ENCODE measurements around the gene GPR137B.

GPR137B gene

GRCh38 chr1:236158719-236159118 lies 16.4 kb downstream of the GPR137B start:
- no peak for TF ChIP-seq GATA2 (IDR thresholded peaks at IDR 0.05; ENCODE audit: low read depth, low read length)
- no peak for TF ChIP-seq GATA3 (IDR thresholded peaks at IDR 0.05; ENCODE audit: low read depth, low read length)

DNA sequence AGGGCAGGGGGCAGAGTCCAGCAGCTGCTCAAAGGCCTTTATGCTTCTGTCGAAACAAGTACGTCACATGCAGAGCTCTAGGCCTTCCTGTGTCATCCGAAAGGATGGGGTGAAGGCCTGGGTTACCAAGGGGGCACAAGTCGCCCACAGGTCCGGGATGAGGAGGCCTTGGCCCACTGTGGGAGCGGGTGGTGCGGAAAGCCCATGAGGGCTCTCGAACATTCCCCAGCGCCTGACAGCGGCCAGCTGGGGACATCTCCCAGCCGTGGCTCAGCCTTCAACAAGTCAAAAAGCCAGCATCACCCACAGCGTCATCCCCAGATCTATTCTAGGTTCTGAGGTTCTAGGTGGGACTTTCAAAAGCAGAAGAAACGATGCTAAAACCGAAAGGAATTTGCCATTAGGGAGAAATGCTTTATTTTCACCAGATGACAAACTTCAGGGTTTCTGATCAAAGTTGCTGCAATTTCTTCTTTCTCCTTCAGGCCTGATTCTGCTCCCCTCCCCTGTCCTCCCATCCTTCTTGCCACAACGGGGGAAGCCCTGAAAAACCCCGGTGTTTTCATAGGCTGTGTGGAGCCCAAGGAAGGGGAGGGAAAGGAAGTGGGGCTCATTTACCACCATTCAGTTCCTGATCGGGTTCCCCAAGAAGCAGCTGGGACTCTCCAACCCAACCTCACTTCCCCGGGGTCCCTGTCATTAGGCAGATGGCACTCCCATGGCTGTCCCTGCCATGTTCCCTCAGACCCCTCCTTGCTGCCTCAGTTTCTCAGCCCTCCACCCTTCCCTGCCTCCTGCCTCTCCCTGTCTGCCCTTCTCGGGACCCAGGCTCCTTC lies 17.6 kb downstream of the GPR137B start:
- TF ChIP-seq GATA3 (IDR thresholded peaks at IDR 0.05; ENCODE audit: low read depth, low read length): no peak
- TF ChIP-seq GATA2 (IDR thresholded peaks at IDR 0.05; ENCODE audit: low read depth, low read length): no peak

DNA sequence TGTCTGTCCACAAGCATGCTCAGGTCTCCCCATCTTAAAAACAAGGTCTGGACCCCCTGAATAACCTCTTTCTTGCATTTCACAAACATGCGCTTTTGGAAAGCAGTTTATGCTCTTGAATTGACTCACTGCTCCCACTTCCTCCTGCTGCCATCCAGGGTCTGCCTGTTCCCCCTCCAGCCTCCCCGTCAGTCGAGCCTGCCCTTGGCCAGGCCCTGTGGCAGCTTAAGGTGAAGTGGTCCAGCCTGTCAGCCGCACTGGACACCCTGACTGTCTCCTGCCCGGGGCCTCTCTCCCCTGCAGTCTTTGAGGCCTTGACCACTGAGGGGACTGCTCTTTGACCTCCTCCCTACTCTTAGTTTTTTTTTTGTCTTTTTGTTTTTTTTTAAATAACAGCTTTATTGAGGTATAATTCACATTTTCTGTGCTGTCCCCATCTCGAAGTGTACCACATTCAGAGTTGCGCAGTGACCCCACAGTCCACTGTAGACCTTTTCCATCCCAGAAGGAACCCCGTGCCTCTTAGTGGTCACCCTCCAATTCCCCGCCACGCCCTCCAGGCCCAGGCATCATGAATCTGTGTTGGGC lies 18.3 kb downstream of the GPR137B start:
- TF ChIP-seq GATA2 (IDR thresholded peaks at IDR 0.05; ENCODE audit: low read depth, low read length): no peak
- TF ChIP-seq GATA3 (IDR thresholded peaks at IDR 0.05; ENCODE audit: low read depth, low read length): no peak

DNA sequence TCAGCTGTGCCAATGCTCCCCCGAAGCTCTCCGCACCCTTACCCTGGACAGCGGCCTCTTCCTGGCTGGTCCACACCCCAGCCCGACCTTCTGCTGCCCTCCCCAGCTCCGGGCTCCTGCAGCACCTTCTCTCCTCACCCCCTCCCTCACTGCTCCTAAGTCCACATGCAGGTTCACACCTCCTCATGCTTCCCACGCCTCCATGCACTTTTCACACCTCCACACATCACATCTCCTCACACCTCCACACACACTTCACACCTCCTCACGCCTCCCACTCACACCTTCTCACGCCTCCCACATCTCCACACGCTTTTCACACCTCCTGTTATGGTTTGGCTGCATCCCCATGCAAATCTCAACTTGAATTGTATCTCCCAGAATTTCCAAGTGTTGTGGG lies 18.9 kb downstream of the GPR137B start:
- no peak for TF ChIP-seq GATA3 (IDR thresholded peaks at IDR 0.05; ENCODE audit: low read depth, low read length)
- TF ChIP-seq GATA2 (IDR thresholded peaks at IDR 0.05; ENCODE audit: low read depth, low read length): no peak

DNA sequence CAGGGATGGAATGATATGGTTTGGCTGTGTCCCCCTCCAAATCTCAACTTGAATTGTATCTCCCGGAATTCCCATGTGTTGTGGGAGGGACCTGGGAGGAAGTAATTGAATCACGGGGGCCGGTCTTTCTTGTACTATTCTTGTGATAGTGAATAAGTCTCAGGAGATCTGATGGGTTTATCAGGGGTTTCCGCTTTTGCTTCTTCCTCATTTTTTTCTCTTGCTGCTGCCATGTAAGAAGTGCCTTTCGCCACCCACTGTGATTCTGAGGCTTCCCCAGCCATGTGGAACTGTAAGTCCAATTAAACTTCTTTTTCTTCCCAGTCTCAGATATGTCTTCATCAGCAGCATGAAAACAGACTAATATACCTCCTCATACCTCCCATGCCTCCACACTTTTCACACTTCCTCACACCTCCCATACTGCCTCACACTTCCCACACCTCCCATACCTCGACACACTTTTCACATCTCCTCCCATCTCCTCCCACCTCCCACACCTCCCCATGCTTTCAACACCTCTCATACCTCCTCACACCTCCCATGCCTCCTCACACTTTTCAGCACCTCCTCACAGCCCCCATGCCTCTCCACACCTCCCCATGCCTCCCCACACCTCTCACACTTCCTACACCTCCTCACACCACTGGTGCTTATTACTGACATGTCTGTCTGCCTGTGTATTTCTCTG lies 21.3 kb downstream of the GPR137B start:
- no peak for TF ChIP-seq GATA3 (IDR thresholded peaks at IDR 0.05; ENCODE audit: low read depth, low read length)
- no peak for TF ChIP-seq GATA2 (IDR thresholded peaks at IDR 0.05; ENCODE audit: low read depth, low read length)

- TF ChIP-seq GATA2 (IDR thresholded peaks at IDR 0.05; ENCODE audit: low read depth, low read length) (no peak), GATA3 (IDR thresholded peaks at IDR 0.05; ENCODE audit: low read depth, low read length) (no peak)
Measured at GRCh38 chr1:236164273-236164672, 21.9 kb downstream of the GPR137B start.

- TF ChIP-seq GATA3 (IDR thresholded peaks at IDR 0.05; ENCODE audit: low read depth, low read length) (no peak), GATA2 (IDR thresholded peaks at IDR 0.05; ENCODE audit: low read depth, low read length) (no peak)
Measured at GRCh38 chr1:236165238-236165981, 23.1 kb downstream of the GPR137B start.

DNA sequence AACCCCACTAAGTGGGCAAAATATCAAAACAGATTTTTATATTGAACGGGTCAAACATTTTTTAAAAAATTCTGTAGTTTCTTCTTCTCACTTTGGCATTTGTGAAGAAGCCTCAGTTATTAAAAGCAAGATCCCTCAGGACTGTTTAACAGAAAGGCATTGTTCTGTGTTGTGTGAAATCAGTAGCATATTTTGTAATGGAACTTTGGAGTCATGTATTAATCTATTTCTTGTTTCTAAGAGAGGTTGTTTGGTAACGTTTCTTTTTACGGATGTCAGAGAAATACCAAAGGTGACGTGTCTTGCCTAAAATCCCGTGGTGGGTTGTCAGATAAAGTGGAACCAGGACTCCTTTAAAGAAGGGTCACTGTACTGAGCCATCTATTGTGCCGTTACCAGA lies 23.7 kb downstream of the GPR137B start:
- TF ChIP-seq GATA3 (IDR thresholded peaks at IDR 0.05; ENCODE audit: low read depth, low read length) (no peak), GATA2 (IDR thresholded peaks at IDR 0.05; ENCODE audit: low read depth, low read length) (no peak)

DNA sequence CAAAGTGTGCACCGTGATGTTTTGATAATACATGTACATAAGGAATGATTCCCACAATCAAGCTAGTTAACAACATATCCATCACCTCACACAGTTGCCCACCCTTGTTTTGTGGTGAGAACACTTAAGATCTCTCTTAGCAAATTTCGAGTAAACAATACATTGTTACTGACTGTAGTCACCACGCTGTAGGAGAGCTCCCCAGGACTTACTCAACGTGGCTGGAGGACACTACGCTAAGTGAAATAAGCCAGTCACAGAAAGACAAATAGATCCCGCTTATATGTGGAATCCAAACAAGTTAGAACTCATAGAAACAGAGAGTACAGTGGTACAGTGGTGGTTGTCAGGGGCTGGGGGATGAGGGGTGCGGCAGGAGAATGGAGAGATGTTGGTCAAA lies 24.8 kb downstream of the GPR137B start:
- no peak for TF ChIP-seq GATA2 (IDR thresholded peaks at IDR 0.05; ENCODE audit: low read depth, low read length)
- TF ChIP-seq GATA3 (IDR thresholded peaks at IDR 0.05; ENCODE audit: low read depth, low read length): no peak

- TF ChIP-seq GATA2 (IDR thresholded peaks at IDR 0.05; ENCODE audit: low read depth, low read length) (no peak), GATA3 (IDR thresholded peaks at IDR 0.05; ENCODE audit: low read depth, low read length) (no peak)
Measured at GRCh38 chr1:236167578-236167977, 25.2 kb downstream of the GPR137B start.

- no peak for TF ChIP-seq GATA2 (IDR thresholded peaks at IDR 0.05; ENCODE audit: low read depth, low read length)
- no peak for TF ChIP-seq GATA3 (IDR thresholded peaks at IDR 0.05; ENCODE audit: low read depth, low read length)
Measured at GRCh38 chr1:236168716-236169429, 26.5 kb downstream of the GPR137B start.

DNA sequence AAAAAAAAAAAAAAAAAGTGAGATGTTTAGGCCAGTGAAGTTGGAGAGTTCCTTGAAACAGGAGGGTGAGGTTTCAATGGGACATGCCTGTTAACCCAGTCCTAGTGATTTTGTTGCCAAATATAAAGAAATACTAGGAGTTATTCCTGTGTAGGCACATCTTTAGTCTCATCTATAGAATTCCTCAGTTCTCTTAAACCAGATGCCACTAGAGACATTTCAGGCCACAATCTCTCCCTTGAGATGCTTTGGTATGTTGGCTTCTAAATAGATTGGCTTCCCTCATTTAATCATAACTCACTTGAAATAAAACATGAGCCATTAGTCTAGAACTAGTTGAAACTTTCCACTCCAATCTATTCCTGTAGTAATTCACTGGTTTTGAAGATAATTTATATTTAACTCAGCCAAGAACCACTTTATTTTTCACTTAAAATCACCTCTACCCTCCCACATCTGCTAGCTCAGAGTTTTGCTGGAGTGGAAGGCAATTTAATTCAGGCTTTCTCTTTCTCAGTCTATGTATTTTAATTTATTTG lies 29.8 kb downstream of the GPR137B start:
- no peak for TF ChIP-seq GATA2 (IDR thresholded peaks at IDR 0.05; ENCODE audit: low read depth, low read length)
- TF ChIP-seq GATA3 (IDR thresholded peaks at IDR 0.05; ENCODE audit: low read depth, low read length): no peak

- TF ChIP-seq GATA3 (IDR thresholded peaks at IDR 0.05; ENCODE audit: low read depth, low read length) (no peak), GATA2 (IDR thresholded peaks at IDR 0.05; ENCODE audit: low read depth, low read length) (no peak)
Measured at GRCh38 chr1:236173174-236173767, 30.9 kb downstream of the GPR137B start.

Measured in SH-SY5Y (cell line).